Liver (tissue), 9 donors: ENCODE data around the gene MYL6. TPM values are rescaled to one million over a fixed set of nuclear protein-coding genes. Genes with fewer than 3 reads are reported as not detected.

ENCODE experiments used
- DNase-seq: peaks from one replicate; pipeline ENCODE4 v3.0.0-alpha.2; 2017; ENCODE audit warnings: low spot score
- H3K27ac ChIP-seq, 2 donors: one replicate each; pipeline ENCODE4 v1.7.0; 2013; ENCODE audit warnings: inconsistent platforms in 2 of 2, low read length in 2 of 2, control low read depth in 1 of 2, low read depth in 1 of 2, mild to moderate bottlenecking in 1 of 2
- H3K27me3 ChIP-seq, 4 donors: one replicate each; pipeline versions ENCODE4 v1.6.1 to v1.7.0; 2013; ENCODE audit warnings: low read length in 3 of 4, inconsistent platforms in 1 of 4, mild to moderate bottlenecking in 1 of 4, moderate library complexity in 1 of 4; ENCODE audit not compliant: control insufficient read depth in 4 of 4, insufficient read depth in 4 of 4
- H3K36me3 ChIP-seq, 4 donors: one replicate each; pipeline versions ENCODE4 v1.6.1 to v1.7.0; 2013; ENCODE audit warnings: low read length in 3 of 4, mild to moderate bottlenecking in 3 of 4, low read depth in 1 of 4, moderate library complexity in 1 of 4; ENCODE audit not compliant: control insufficient read depth in 4 of 4, insufficient read depth in 3 of 4
- H3K4me1 ChIP-seq, 4 donors: one replicate each; pipeline versions ENCODE4 v1.6.1 to v1.7.0; 2013; ENCODE audit warnings: low read length in 3 of 4, mild to moderate bottlenecking in 3 of 4, moderate library complexity in 1 of 4; ENCODE audit not compliant: control insufficient read depth in 4 of 4, insufficient read depth in 4 of 4
- H3K4me3 ChIP-seq, 3 donors: one replicate each; pipeline versions ENCODE4 v1.6.1 to v1.7.0; 2013; ENCODE audit warnings: low read length in 3 of 3, control low read depth in 1 of 3, low read depth in 1 of 3, mild to moderate bottlenecking in 1 of 3
- H3K9ac ChIP-seq, 2 donors: one replicate each; pipeline ENCODE4 v1.7.0; 2013; ENCODE audit warnings: low read length in 2 of 2, mild to moderate bottlenecking in 2 of 2, moderate library complexity in 2 of 2, control low read depth in 1 of 2, low read depth in 1 of 2
- H3K9me3 ChIP-seq, 4 donors: one replicate each; pipeline versions ENCODE4 v1.6.1 to v1.7.0; 2013; ENCODE audit warnings: low read length in 3 of 4; ENCODE audit not compliant: control insufficient read depth in 4 of 4
- EGR1 ChIP-seq, 2 donors: IDR thresholded peaks; 2 replicates each; pipeline ENCODE4 v1.6.1; 2016 to 2018; ENCODE audit warnings: antibody characterized with exemption in 2 of 2, low read depth in 2 of 2
- FOXA1 ChIP-seq: IDR thresholded peaks from 2 replicates; pipeline ENCODE4 v1.6.1; 2016; ENCODE audit warnings: antibody characterized with exemption
- FOXA2 ChIP-seq: IDR thresholded peaks from 2 replicates; pipeline ENCODE4 v1.6.1; 2016; ENCODE audit warnings: antibody characterized with exemption
- GABPA ChIP-seq, 2 donors: IDR thresholded peaks in 1 of 2; conservative IDR thresholded peaks in 1 of 2; 2 replicates each; pipeline ENCODE4 v1.6.1; 2016; ENCODE audit warnings: antibody characterized with exemption in 2 of 2, mild to moderate bottlenecking in 1 of 2, moderate library complexity in 1 of 2
- HNF4G ChIP-seq: IDR thresholded peaks from 2 replicates; pipeline ENCODE4 v1.6.1; 2016; ENCODE audit warnings: antibody characterized with exemption
- JUND ChIP-seq, 2 donors: IDR thresholded peaks; 2 replicates each; pipeline ENCODE4 v1.6.1; 2016; ENCODE audit warnings: antibody characterized with exemption in 2 of 2
- NR2F2 ChIP-seq: IDR thresholded peaks from 2 replicates; pipeline ENCODE4 v1.6.1; 2016; ENCODE audit warnings: antibody characterized with exemption
- RAD21 ChIP-seq, 2 donors: IDR thresholded peaks; 2 replicates each; pipeline ENCODE4 v1.6.1; 2016; ENCODE audit warnings: antibody characterized with exemption in 2 of 2, mild to moderate bottlenecking in 2 of 2
- RXRA ChIP-seq, 2 donors: IDR thresholded peaks; 2 replicates each; pipeline ENCODE4 v1.6.1; 2017 to 2018; ENCODE audit warnings: antibody characterized with exemption in 2 of 2, mild to moderate bottlenecking in 1 of 2
- SP1 ChIP-seq: IDR thresholded peaks from 2 replicates; pipeline ENCODE4 v1.6.1; 2018; ENCODE audit warnings: antibody characterized with exemption, mild to moderate bottlenecking
- TAF1 ChIP-seq: conservative IDR thresholded peaks from 2 replicates; pipeline ENCODE4 v1.6.1; 2016; ENCODE audit warnings: antibody characterized with exemption, mild to moderate bottlenecking
- YY1 ChIP-seq: IDR thresholded peaks from 2 replicates; pipeline ENCODE4 v1.6.1; 2016; ENCODE audit warnings: antibody characterized with exemption, mild to moderate bottlenecking
- WGBS: extraction: QIAGEN DNeasy Blood & Tissue Kit; methylation state at CpG from one replicate; pipeline ENCODE4 v1.1.7; 2013; 5-methylcytosine and 5-hydroxymethylcytosine counted together
- polyA plus RNA-seq, 2 donors: library from polyadenylated mRNA; stranded (reverse) in 1 of 2; unstranded in 1 of 2; fragments of 200-250 nt in 1 of 2; fragments of >200 nt in 1 of 2; fragmentation: Nextera tagmentation in 1 of 2; extraction: Ambion mirVana in 1 of 2; gene quantifications; one replicate each; pipeline versions ENCODE4 v1.2.1 to v1.2.3, GENCODE V29; 2013 to 2015
- total RNA-seq, 2 donors: library from RNA; depleted of rRNA; stranded (reverse); fragments of >200 nt; gene quantifications; one replicate each; pipeline ENCODE4 v1.2.3, GENCODE V29; 2014
- TF ChIP-seq, protein P1 (sequence below): IDR thresholded peaks from 2 replicates; pipeline ENCODE4 v1.6.1; 2016; ENCODE audit warnings: antibody characterized with exemption
- TF ChIP-seq, protein P2 (sequence below): IDR thresholded peaks from 2 replicates; pipeline ENCODE4 v1.6.1; 2016; ENCODE audit warnings: antibody characterized with exemption
- TF ChIP-seq, protein P3 (sequence below): fragments of 150-350 bp; IDR thresholded peaks from 2 replicates; pipeline ENCODE4 v1.5.1; 2017; ENCODE audit warnings: improper control_type of control experiment, low read depth, low read length; ENCODE audit not compliant: missing input control
- TF ChIP-seq, protein P4 (sequence below): IDR thresholded peaks from 2 replicates; pipeline ENCODE4 v1.6.1; 2016; ENCODE audit warnings: antibody characterized with exemption
- TF ChIP-seq, protein P5 (sequence below): IDR thresholded peaks from 2 replicates; pipeline ENCODE4 v1.6.1; 2016; ENCODE audit warnings: antibody characterized with exemption, mild to moderate bottlenecking
- donor health status: healthy.
- donor health status: healthy.
- donor health status: healthy.
- donor health status: healthy.
- donor health status: healthy.

Gene MYL6
- total and polyA plus RNA-seq, 4 donors = 298 to 975 (median 624) TPM

DNA sequence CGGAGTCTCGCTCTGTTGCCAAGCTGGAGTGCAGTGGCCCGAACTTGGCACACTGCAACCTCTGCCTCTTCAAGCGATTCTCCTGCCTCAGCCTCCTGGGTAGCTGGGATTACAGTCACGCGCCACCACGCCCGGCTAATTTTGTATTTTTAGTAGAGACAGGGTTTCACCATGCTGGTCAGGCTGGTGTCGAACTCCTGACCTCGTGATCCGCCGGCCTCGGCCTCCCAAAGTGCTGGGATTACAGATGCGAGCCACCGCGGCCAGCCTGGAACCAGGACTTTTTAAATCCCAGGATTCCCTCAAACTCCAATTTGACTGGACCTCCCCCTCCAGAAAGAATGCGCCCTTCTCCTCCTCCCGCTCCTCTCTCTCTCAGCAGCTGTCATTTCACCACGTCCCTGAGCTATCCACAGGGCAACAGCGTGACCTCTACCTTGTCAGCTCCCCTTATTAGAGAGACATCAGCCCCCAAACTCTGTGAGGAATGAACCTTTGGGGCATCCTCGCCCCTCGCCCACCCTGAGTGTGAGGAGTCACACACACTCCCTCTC, 28.1 kb upstream of the MYL6 start:
- TF ChIP-seq, protein P1, sequence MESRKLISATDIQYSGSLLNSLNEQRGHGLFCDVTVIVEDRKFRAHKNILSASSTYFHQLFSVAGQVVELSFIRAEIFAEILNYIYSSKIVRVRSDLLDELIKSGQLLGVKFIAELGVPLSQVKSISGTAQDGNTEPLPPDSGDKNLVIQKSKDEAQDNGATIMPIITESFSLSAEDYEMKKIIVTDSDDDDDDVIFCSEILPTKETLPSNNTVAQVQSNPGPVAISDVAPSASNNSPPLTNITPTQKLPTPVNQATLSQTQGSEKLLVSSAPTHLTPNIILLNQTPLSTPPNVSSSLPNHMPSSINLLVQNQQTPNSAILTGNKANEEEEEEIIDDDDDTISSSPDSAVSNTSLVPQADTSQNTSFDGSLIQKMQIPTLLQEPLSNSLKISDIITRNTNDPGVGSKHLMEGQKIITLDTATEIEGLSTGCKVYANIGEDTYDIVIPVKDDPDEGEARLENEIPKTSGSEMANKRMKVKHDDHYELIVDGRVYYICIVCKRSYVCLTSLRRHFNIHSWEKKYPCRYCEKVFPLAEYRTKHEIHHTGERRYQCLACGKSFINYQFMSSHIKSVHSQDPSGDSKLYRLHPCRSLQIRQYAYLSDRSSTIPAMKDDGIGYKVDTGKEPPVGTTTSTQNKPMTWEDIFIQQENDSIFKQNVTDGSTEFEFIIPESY = no peak
- TF ChIP-seq RAD21 (IDR thresholded peaks at IDR 0.05) = no peak
- no peak for TF ChIP-seq JUND (IDR thresholded peaks at IDR 0.05)
- TF ChIP-seq, protein P2, sequence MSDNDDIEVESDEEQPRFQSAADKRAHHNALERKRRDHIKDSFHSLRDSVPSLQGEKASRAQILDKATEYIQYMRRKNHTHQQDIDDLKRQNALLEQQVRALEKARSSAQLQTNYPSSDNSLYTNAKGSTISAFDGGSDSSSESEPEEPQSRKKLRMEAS = no peak
- no peak for TF ChIP-seq HNF4G
- TF ChIP-seq EGR1 (IDR thresholded peaks at IDR 0.05; ENCODE audit: low read depth in 2 of 2) = no peak
- no peak for TF ChIP-seq FOXA2
- Histone ChIP-seq H3K4me1 (peaks cover 0 to 35% (median 25%) of the 10 kb centered on the region in 4 donors), H3K27ac (no peak overlapping the region), H3K9me3 (no peaks in the 10 kb centered on the region), H3K27me3 (no peaks in the 10 kb centered on the region), H3K4me3 (no peak overlapping the region), H3K36me3 (peaks cover 9 to 36% (median 26%) of the 10 kb centered on the region in 4 donors), H3K9ac (no peak overlapping the region)
- DNase-seq = no peak
- WGBS = 80% methylated on average over 22 of the region's 22 CpGs

DNA sequence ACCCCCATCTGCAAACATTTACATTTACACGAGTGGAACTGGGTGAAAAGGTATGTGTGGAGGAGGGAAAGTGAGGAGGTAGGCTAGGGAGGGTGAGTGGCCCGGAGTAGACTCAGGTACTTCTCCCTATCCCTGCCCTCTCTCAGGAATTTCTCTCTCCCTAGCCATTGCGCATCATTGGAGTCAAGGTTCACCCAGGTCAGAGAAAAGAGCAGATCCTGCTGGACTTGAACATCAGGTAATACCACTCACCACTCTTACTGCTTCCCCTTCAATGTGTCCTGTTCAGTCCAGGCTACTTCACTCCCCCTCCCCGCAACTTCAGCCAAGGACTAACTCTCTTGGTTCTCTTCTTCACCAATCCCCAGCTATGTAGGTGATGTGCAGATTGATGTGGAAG, 27.3 kb upstream of the MYL6 start:
- H3K27ac ChIP-seq = no peak overlapping the region
- H3K4me1 ChIP-seq = peaks cover 0 to 31% (median 25%) of the 10 kb centered on the region in 4 donors
- H3K4me3 ChIP-seq = no peak overlapping the region
- H3K36me3 ChIP-seq = peaks cover 9 to 36% (median 26%) of the 10 kb centered on the region in 4 donors
- DNase-seq = no peak
- H3K9me3 ChIP-seq = no peaks in the 10 kb centered on the region
- 83% methylated on average over 4 of the region's 4 CpGs for WGBS
- H3K9ac ChIP-seq = no peak overlapping the region
- no peaks in the 10 kb centered on the region for H3K27me3 ChIP-seq
- no peak for TF ChIP-seq FOXA2
- TF ChIP-seq SP1 = no peak
- TF ChIP-seq FOXA1 = no peak
- TF ChIP-seq RXRA (IDR thresholded peaks at IDR 0.05) = no peak
- TF ChIP-seq HNF4G = no peak
- TF ChIP-seq, protein P3, sequence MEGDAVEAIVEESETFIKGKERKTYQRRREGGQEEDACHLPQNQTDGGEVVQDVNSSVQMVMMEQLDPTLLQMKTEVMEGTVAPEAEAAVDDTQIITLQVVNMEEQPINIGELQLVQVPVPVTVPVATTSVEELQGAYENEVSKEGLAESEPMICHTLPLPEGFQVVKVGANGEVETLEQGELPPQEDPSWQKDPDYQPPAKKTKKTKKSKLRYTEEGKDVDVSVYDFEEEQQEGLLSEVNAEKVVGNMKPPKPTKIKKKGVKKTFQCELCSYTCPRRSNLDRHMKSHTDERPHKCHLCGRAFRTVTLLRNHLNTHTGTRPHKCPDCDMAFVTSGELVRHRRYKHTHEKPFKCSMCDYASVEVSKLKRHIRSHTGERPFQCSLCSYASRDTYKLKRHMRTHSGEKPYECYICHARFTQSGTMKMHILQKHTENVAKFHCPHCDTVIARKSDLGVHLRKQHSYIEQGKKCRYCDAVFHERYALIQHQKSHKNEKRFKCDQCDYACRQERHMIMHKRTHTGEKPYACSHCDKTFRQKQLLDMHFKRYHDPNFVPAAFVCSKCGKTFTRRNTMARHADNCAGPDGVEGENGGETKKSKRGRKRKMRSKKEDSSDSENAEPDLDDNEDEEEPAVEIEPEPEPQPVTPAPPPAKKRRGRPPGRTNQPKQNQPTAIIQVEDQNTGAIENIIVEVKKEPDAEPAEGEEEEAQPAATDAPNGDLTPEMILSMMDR = no peak
- TF ChIP-seq NR2F2 = no peak
- no peak for TF ChIP-seq YY1
- no peak for TF ChIP-seq JUND (IDR thresholded peaks at IDR 0.05)
- TF ChIP-seq, protein P4, sequence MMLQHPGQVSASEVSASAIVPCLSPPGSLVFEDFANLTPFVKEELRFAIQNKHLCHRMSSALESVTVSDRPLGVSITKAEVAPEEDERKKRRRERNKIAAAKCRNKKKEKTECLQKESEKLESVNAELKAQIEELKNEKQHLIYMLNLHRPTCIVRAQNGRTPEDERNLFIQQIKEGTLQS = no peak

DNA sequence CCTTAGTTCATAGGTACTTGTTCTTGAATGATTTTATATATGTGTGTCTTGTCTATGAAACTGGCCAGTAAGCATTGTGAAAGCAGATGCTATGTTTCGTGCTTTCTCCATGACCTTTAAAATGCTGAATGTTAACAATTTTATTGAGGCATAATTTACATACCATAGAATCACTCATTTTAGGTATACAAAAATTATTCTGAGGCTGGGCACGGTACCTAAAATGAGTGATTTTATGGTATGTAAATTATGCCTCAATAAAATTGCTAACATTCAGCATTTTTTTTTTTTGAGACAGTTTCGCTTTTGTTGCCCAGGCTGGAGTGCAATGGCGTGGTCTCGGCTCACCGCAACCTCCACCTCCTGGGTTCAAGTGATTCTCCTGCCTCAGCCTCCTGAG, 23.3 kb upstream of the MYL6 start:
- no peak overlapping the region for H3K4me3 ChIP-seq
- no peak for TF ChIP-seq FOXA1
- TF ChIP-seq, protein P2 = no peak
- TF ChIP-seq GABPA (IDR thresholded peaks at IDR 0.05 in 1 of 2, conservative IDR thresholded peaks at IDR 0.05 in 1 of 2) = no peak
- no peak for TF ChIP-seq SP1
- no peak for TF ChIP-seq YY1
- TF ChIP-seq, protein P5, sequence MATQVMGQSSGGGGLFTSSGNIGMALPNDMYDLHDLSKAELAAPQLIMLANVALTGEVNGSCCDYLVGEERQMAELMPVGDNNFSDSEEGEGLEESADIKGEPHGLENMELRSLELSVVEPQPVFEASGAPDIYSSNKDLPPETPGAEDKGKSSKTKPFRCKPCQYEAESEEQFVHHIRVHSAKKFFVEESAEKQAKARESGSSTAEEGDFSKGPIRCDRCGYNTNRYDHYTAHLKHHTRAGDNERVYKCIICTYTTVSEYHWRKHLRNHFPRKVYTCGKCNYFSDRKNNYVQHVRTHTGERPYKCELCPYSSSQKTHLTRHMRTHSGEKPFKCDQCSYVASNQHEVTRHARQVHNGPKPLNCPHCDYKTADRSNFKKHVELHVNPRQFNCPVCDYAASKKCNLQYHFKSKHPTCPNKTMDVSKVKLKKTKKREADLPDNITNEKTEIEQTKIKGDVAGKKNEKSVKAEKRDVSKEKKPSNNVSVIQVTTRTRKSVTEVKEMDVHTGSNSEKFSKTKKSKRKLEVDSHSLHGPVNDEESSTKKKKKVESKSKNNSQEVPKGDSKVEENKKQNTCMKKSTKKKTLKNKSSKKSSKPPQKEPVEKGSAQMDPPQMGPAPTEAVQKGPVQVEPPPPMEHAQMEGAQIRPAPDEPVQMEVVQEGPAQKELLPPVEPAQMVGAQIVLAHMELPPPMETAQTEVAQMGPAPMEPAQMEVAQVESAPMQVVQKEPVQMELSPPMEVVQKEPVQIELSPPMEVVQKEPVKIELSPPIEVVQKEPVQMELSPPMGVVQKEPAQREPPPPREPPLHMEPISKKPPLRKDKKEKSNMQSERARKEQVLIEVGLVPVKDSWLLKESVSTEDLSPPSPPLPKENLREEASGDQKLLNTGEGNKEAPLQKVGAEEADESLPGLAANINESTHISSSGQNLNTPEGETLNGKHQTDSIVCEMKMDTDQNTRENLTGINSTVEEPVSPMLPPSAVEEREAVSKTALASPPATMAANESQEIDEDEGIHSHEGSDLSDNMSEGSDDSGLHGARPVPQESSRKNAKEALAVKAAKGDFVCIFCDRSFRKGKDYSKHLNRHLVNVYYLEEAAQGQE = no peak
- TF ChIP-seq, protein P4 = no peak
- TF ChIP-seq RXRA (IDR thresholded peaks at IDR 0.05) = no peak
- TF ChIP-seq HNF4G = no peak
- TF ChIP-seq TAF1 = no peak
- H3K36me3 ChIP-seq = peaks cover 22 to 66% (median 53%) of the 10 kb centered on the region in 4 donors
- no peaks in the 10 kb centered on the region for H3K27me3 ChIP-seq
- DNase-seq = no peak
- H3K4me1 ChIP-seq = peaks cover 0 to 4% (median 0%) of the 10 kb centered on the region in 4 donors
- 98% methylated on average over 6 of the region's 6 CpGs for WGBS
- H3K9me3 ChIP-seq = no peaks in the 10 kb centered on the region
- no peak overlapping the region for H3K9ac ChIP-seq
- H3K27ac ChIP-seq = no peak overlapping the region
